Activated CD8-positive, alpha-beta memory T cell treated with anti-CD3 and anti-CD28 coated beads, Interleukin-2, amount 50 U/mL, for 24 hours (primary cell): ENCODE measurements around the gene ATP6V0D1.
"Not testable (repeated sequence)": the region's sequence is repeated elsewhere in the genome, so short reads cannot be mapped to it uniquely, and the experiment has no call there.

Experiments
- DNase-seq: peaks from one replicate; pipeline ENCODE4 v3.0.0-alpha.2; 2020; ENCODE audit errors: extremely low read depth

ATP6V0D1 gene

GRCh38 chr16:67504031-67505021 is 23.4 kb upstream of the ATP6V0D1 start:
- DNase-seq: no peak

GRCh38 chr16:67499106-67499505 is 18.1 kb upstream of the ATP6V0D1 start:
- DNase-seq: no peak

- no peak for DNase-seq
Measured at GRCh38 chr16:67490335-67491096, 9.6 kb upstream of the ATP6V0D1 start.

- DNase-seq: no peak
Measured at GRCh38 chr16:67489401-67490083, 8.6 kb upstream of the ATP6V0D1 start.

GRCh38 chr16:67487561-67487960 is 6.6 kb upstream of the ATP6V0D1 start:
- not testable (repeated sequence) for DNase-seq

GRCh38 chr16:67486805-67487204 is 5.8 kb upstream of the ATP6V0D1 start:
- DNase-seq: no peak

DNA sequence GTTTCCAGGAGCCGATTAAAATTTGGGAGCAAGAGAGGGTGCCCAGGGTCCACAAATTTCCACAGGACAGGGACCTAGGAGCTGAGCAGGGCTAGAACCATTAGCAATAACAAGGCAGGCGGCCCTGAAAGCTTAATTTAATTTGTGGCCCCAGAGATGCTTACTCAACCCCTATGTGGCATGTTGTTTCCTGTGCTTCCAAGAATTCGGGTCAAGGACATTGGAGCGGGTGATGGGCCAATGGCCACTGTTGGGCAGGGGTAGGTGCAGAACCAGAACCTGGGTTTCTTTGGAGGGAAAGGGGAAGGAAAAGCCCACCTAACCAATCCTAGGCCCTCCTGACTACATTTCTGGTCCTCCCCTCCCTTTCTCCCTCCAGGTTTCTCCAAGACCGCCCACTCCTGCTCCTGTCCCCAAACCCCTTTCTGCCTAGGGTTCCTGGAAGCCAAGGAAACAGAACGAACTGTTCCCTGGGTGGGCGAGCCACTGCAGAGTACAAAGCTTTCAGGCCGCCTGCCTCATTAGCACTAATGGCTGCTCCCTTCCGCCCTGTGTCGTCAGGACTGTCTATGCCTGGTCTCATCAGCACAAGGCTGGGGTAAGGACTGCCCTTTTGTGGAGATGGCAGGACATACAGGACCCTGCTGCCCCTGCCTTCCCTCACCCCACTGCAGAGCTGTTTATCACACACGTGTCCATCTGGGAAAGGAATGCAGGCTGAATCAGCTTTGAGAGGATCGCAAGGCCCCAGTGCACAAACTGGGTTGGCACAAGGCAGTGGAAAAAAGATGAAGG is 3.0 kb upstream of the ATP6V0D1 start:
- no peak for DNase-seq

DNA sequence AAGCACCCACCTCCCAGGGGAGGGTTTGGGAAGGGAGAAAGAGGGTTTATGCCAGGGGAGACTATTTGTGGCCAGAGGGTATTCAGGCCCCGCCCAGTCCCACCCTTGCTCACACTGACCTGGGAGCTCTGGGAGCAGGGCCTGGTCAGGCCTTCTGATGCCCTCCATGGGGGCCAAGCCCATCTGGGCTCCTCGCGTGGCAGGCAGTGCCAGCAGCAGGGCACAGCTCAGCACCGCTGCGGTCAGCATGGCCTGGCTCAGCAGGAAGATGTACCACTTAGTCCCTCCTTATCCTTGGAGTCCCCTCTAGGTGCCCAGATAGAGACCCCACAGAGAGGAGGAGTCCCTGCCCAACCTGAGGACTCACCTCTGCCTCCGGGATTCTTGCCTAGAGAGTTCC is 2.2 kb upstream of the ATP6V0D1 start, which contains the start of gene AGRP:
Gene AGRP (minus strand): TSS at position 398 of the 400 bp plus-strand sequence. CDS start 149 bp downstream, at position 249.
- no peak for DNase-seq

GRCh38 chr16:67482233-67482924 is 1.4 kb upstream of the ATP6V0D1 start:
- DNase-seq: no peak

DNA sequence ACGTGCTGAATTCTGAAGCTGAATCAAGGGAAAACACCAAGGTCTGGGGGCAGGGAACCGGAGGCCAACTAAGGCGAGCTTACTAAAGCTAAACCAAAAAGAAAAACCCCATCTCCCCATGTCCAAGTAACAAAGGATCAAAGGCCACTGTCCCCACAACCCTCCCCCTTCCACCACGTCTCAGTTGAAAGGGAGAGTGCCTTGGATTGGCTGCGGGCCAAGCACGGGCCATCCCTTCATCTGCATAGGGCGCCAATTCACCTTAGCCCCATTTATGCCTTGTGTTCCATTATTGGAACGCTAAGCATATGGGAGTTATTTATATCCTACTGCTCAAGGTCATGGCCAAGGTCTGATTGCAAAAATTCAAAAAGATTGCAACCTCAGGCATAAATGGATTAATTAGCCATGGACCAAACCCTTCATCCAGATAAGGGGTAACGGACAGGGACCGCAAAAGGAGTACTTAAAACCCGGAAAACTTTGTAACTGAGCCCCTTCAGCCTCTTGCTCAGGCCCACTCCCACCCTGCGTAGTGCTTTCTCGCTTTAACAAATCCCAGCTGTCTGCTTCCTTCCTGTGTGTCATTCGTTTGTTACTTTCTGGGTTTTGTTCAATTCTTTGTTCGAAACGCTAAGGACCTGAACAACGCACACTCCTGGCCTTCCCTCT is 740 bp upstream of the ATP6V0D1 start:
- DNase-seq: no peak

DNA sequence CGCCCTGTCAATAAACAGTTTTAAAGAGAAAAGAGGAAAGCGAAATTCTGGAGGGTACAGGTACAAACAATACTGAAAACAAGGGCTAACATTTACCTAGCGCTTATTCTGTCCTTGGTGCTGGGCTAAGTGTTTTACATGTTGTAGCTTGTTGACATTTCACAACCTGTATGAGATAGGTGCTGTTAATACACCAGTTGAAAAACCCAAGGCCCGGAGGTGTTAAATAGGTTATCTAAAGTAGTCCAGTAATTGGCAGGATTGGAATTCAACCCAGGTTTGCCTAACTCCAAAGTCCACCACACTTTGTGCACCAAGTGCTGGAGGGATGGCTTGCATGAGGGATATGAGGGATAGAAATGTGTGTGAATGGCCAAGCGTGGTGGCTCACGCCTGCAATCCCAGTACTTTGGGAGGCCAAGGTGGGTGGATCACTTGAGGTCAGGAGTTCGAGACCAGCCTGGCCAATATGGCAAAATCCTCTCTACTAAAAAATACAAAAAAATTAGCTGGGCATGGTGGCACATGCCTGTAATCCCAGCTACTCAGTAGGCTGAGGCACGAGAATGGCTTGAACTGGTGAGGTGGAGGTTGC is 2.9 kb downstream of the ATP6V0D1 start:
- DNase-seq: no peak

DNA sequence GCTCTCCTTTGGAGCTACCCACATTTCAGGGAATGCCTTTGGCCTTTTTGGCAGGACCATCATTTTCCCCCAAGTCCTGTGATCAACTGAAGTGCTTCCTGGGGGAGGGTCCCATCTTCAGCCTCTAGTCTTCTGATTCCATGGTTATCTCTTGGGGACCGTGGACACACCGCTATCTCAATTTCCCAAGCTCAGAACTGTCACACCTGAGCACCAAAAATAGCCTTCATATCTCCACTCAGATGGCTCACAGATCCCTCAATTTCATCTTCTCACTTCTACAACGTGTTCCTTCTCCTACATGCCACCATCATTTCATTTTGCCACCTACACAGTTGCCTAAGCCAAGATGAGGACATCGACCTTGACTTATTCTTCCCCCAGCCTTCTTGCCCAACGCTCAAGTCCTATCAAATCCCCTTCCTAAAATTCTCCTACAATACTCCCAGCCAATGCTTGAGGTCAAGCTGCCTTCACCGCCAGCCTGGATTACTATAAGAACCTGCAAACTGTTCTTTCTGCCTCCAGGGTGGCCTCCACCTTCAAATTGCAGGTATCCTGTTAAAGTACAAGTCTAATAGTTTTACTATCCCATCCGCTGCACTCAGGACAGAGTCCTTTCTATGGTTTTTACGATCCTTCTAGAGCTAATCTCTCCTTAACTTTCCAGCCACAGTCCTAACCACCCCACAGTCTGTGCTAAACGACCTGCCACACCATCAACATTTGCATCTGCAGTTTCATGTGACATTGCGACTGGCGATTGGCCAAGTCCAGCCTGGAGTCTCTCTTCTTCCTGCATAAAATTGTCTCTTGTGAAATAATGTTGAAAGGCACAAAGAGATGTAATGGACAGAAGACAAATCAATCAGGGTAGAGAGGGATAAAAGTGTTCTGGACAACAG is 6.2 kb downstream of the ATP6V0D1 start:
- no peak for DNase-seq

GRCh38 chr16:67471758-67472384 is 9.1 kb downstream of the ATP6V0D1 start:
- no peak for DNase-seq

GRCh38 chr16:67470359-67470758 is 10.6 kb downstream of the ATP6V0D1 start:
- DNase-seq: no peak

- no peak for DNase-seq
Measured at GRCh38 chr16:67468731-67469130, 12.2 kb downstream of the ATP6V0D1 start.

- no peak for DNase-seq
Measured at GRCh38 chr16:67466581-67466980, 14.4 kb downstream of the ATP6V0D1 start.

GRCh38 chr16:67464565-67464964 is 16.4 kb downstream of the ATP6V0D1 start:
- DNase-seq: no peak

DNA sequence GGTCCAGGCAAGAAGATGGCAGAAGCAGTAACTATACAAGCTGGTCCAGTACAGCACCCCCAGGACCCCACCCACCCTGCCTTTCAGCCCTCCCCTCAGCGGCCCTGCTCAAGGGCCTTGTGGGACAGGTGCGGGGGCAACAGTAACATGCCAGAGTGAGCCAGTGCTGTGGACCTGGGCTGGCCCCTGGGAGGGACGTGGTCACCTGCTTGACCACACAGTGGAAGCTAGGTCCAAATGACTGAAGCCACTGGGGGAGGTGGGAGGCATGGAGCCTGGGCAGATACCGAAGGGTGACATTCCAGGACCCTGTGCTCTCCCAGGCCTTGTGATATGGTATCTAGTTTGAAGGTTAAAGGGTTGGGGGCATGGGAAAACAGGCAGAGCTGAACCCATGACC is 17.3 kb downstream of the ATP6V0D1 start:
- DNase-seq: no peak
